Mammary epithelial cell (primary cell): ENCODE data around the gene CACYBP.

ENCODE experiments used
- CTCF ChIP-seq, 2 donors: IDR thresholded peaks in 1 of 2; conservative IDR thresholded peaks in 1 of 2; 2 replicates each; pipeline ENCODE4 v1.5.1; 2011 to 2012; ENCODE audit warnings: inconsistent platforms in 2 of 2, low read length in 2 of 2, mild to moderate bottlenecking in 2 of 2, control low read depth in 1 of 2, low read depth in 1 of 2; ENCODE audit not compliant: insufficient read depth in 1 of 2; ENCODE audit errors: extremely low read depth in 1 of 2
- EZH2 ChIP-seq: IDR thresholded peaks from 2 replicates; pipeline ENCODE4 v1.6.1; 2012; ENCODE audit warnings: low read length, inconsistent platforms, borderline replicate concordance

GRCh38 chr1:175045519-175045918 is 45.8 kb downstream of the CACYBP start:
- TF ChIP-seq CTCF (conservative IDR thresholded peaks at IDR 0.05 in 1 of 2, IDR thresholded peaks at IDR 0.05 in 1 of 2; ENCODE audit: extremely low read depth in 1 of 2, insufficient read depth in 1 of 2, low read depth in 1 of 2, low read length in 2 of 2) (no peak), EZH2 (no peak)
